ENCODE measurements around the gene CTAG2.
"Not testable (repeated sequence)": the region's sequence is repeated elsewhere in the genome, so short reads cannot be mapped to it uniquely, and the experiment has no call there.

The CTAG2 gene

DNA sequence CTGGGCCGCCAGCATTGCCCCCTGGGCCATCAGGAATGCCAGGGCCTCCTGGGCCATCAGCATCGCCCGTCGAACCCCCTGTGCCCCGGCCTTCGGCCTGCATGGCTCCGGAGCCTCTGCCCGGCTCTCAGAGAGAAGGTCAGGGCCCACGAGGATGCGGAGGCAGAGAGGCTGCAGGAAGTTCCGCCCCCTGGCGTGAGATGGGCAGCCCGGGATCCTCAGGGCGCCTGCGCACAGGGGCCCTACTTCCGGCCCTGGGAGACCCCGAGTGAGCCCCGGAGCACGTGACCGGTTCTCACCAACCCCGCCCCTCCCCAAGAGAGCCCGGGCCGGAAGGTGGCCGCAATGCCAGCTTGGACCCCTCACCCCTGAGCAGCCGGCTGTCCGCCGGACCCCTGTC is at the start of gene CTAG2:
Gene CTAG2 (minus strand): TSS at position 167 of the 400 bp plus-strand sequence. CDS start 64 bp downstream, at position 103.
- not testable (repeated sequence) for DNase-seq

DNA sequence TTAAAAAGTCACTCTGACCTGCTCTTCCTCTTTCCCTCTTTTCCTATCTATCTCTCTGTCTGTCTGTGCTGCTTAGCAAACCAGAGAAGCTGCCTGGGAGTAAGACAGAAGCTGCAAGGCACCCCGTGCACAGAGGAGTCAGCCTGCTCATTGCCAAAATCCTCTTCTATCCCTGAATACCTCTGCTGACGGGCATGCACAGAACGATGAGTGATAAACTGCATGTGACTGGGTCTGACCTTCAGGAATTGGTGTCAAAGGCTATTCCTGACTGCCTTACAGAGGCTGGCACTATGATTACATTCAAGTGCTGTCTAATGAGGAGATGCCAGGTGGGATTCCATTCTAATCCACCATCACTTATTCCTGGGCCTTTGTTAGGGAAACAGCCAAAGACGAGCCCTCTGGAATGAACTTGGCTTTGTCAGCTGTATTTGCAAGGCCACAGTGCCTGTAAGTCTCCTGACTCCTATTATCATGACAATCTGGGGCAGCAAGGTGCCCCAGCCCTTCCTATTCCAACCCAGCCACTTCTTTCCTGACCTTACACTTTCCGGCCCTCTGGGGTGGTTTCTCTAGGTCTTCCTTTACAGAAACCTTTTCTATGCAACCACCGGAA is 45.4 kb upstream of the CTAG2 start:
- DNase-seq = no peak

DNA sequence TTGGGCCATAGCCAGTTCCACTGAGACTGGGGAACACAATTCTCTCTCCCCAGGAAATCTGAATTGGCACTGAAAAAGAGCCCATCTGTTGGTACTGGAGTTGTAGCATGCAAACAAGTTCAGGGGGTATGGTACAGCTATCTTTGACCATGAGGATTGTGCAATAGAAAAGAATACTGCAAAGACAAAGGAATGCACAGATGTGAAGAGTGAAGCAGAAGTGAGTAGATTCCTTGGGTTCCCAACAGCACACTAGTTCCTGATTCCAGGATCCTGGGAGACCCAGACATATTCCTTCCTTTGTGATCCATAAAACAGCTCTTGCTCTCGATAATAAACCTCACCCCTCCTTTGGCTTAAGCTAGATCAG is 43.3 kb upstream of the CTAG2 start:
- no peak for DNase-seq

DNA sequence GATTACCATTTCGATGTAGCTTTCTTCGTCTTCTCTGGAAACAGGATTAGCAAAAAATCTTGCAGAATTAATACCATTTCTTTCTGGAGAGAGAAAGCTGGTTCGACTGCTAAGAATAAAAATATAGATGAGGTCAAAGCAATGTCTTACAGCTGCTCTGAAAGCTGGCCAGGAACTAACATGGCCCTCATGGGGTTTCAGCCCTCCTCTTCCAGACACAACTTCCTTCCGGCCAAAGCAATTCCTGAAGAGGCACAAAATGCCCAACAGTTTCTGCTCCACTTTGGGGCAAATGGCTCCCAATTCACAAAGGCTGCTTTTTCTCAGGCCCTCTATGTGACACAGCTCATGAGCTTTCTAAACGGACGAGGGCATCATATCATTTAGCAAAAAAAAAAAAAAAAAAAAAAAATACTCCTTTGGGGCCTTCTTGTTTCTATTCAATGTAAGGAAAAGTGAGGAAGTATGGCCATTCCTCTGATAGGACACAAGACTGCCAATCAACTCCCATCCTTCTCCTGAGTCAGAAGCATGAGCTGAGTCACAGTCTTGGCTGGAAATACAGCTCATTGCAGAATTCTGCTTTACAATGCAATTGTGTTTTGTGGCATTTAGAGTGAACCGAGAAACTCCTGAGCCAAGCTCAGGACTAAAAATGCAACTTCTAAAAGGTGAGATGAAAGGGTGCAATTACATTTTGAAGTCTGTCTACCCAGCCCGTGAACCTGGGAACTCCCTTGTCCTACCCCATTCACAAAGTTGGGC is 42.7 kb upstream of the CTAG2 start:
- DNase-seq = no peak

DNA sequence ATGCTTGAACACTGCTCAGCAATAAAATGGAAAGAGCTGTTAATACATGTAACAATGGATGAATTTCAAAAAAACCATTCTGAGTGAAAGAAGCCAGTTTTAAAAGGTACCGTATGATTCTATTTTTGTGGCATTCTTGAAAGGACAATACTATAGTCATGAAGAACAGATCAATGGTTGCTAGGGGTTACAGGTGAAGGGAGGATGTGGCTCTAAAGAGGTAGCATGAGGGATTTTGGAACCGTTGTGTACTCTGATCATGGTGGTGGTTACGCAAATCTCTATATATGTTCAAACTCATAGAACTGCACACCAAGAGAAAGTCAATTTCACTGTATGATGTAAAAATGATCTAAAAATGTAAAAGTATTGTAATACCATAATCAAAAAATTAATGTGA is 40.0 kb upstream of the CTAG2 start:
- DNase-seq = no peak

DNA sequence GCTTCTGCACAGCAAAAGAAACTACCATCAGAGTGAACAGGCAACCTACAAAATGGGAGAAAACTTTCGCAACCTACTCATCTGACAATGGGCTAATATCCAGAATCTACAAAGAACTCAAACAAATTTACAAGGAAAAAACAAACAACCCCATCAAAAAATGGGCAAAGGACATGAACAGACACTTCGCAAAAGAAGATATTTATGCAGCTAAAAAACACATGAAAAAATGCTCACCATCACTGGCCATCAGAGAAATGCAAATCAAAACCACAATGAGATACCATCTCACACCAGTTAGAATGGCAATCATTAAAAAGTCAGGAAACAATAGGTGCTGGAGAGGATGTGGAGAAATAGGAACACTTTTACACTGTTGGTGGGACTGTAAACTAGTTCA is 37.1 kb upstream of the CTAG2 start:
- not testable (repeated sequence) for DNase-seq

DNA sequence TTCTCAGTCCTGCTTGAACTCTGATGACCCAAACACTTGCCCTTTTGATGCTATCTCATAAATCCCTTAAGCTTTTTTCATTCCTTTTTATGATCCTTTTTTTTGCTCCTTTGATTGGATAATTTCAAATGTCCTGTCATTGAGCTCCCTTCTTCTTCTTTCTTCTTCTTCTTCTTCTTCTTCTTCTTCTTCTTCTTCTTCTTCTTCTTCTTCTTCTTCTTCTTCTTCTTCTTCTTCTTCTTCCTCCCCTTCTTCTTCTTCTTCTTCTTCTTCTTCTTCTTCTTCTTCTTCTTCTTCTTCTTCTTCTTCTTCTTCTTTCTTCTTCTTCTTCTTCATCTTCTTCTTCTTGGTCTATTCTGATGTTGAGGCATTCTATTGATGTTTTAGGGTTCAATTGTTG is 18.7 kb upstream of the CTAG2 start:
- DNase-seq = not testable (repeated sequence)

DNA sequence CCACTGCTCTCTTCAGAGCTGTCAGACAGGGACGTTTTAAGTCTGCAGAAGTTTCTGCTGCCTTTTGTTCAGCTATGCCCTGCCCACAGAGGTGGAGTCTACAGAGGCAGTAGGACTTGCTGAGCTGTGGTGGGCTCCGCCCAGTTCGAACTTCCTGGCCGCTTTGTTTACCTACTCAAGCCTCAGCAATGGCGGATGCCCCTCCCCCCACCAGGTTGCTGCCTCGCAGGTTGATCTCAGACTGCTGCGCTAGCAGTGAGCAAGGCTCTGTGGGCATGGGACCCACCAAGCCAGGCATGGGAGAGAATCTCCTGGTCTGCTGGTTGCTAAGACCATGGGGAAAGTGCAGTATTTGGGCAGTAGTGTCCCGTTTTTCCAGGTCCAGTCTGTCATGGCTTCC is 17.5 kb upstream of the CTAG2 start:
- DNase-seq = peak in 1 of 2 experiments; percentile 0

DNA sequence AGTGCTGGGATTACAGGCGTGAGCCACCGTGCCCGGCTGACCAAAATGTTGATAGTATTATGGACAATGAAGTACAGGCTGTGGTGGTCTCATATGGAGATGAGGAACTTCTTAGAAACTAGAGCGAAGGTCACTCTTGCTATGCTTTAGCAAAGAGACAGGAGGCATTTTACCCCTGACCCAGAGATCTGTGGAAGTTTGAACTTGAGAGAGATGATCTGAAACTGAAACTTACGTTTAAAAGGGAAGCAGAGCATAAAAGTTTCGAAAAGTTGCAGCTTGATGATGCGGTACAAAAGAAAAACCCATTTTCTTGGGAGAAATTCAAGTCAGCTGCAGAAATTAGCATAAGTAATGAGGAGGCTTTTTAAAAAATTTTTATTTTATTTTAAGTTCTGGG is 8.5 kb upstream of the CTAG2 start:
- no peak for DNase-seq

DNA sequence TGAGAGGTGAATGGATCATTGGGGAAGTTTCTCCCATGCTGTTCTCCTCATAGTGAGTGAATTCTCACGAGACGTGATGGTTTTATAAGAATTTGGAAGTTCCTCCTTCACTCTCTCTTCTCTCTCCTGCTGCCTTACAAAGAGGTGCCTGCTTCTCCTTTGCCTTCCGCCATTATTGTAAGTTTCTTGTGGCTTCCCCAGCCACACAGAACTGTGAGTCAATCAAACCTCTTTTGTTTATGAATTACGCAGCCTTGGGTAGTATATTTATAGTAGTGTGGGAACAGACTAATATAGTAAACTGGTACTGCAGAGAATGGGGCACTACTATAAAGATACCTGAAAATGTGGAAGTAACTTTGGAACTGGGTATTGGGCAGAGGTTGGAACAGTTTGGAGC is 7.8 kb upstream of the CTAG2 start:
- no peak for DNase-seq

DNA sequence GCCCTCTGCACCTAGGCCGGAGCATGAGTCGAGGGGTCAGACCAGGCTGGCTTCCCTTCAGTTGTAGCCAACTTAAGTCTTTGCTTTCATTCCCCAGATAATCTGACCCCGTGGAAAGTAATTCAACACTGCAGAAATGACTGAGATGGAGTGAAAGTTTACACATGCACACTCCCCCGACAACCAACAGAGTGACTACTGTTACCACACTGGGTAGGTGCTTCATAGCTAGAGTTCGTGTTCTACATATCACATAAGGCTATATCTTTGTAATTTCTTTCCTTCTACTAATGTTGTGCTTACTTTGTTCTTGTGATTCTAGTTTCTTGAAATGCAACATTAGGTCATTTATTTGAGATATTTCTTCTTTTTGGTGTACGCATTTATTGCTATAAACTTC is 7.2 kb upstream of the CTAG2 start:
- DNase-seq = no peak

DNA sequence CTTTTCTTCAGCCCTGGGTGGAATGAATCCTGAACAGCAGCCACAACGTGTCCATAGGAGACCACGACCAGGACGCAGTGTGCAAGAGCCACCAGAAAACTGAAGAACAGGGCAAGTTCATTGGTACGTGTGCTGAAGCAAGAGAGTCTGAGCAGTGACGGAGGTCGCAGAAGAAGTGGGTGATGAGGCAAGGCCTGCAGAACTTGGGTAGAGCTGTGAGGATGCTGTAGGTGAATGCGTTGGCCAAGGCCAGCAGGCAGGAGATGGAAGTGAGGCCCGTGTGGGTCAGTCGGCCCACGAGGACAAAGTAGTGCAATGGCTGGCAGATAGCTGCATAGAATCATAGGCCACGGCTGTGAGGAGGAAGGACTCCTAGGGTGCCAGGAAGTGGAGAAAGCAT is 5.6 kb upstream of the CTAG2 start:
- DNase-seq = no peak

DNA sequence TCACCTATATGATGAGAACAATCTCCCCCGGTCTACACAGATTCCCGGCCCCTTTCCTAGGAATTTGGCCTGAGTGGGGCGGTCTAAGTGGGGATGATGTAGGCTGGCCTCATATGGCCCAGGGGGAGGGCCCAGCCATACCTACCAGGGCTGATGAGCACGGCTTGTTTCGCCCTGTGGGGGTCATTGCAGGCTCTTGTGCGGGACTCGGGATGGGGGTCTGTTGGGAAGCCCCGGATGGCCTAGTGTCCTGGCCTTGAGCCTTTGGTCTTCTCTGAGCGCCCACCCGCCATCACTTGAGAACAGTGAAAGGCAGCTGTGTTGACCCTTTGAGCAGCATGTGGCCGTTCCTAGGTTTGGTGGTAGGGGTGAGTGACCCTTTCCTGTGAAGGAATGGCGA is 4.8 kb upstream of the CTAG2 start:
- no peak for DNase-seq

DNA sequence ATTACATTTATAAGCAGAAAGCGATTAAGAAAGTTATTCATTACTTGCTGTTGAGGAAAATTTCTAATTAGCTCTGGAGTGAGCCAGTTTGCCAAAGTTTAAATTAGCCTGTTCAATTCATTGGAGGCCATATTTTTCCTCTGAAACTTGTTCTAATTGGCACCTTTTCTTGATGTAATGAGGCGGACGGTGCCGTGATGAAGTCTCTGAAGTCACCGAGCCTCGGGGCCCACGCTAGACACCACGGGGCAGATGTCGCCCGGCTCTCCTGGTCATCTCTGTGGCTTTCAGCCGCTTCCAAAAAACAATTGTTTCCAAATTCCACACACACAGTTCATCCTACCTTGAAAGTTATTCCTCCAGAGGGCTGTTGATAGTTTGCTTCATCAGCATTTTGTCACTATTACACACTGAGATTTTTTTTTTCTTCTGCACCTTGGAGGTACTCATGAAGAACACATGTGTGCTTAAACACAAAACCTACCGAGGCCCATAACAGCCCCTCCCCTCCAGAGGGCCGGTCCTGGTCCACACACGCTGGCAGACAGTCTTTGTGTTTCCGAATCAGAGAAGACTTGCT is 3.9 kb upstream of the CTAG2 start:
- no peak for DNase-seq

DNA sequence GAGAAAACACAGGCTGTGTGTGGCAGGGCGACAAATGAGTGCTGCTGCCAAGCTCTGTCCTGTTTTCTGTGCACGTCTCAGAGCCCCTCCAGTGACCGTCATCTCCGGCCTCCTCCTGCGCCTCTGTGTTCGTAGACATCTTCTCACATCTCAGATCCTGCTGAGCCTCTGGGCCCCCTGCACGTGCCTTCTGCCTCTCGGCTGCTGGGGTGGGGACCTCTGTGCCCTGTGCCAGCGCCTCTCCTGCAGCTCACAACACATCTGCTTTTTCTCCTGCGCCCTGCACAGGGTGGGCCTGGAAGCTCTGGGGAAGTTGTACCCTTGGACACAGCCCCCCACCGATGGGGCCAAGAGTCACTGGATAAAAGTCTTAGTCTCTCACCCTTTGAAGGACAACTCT is 2.4 kb upstream of the CTAG2 start:
- DNase-seq = no peak

DNA sequence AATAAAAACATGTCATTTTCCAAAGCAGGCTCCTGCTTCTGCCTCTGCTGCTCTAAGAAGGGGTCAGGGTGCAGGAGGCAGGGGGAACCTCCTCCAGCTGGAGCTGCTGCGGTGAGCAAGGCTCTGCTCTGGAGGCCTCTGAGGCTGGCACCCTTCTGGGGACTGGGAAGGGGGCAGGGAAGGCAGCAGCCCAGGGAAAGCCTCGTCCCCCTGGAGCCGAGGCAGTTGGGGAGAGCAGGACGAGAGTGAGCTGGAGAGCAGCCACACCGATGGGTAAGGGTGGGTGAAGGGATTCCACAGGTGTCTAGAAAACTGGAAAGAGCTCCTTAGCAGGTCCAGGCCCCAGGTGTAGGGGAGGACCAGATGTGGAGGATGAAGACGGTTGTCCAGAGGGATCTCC is 2.0 kb upstream of the CTAG2 start:
- DNase-seq = no peak

DNA sequence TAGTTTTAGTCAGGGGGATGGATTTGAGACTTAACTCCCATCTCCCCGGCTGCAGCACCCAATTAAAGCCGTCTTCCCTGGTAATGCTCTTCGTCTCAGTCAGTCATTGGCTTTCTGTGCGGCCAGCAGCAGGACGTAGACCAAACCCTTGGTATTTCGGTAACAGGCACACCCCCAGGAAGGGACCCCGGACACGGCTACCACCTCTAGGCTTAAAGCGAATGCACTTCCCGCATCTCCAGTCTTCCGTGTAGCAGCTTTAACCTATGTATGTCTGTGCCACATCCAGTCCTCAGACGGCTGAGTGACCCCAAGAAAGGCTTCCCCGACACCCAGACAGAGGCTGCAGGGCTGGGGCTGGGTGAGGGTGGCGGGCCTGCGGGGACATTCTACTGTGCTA is 1.5 kb upstream of the CTAG2 start:
- DNase-seq = no peak

DNA sequence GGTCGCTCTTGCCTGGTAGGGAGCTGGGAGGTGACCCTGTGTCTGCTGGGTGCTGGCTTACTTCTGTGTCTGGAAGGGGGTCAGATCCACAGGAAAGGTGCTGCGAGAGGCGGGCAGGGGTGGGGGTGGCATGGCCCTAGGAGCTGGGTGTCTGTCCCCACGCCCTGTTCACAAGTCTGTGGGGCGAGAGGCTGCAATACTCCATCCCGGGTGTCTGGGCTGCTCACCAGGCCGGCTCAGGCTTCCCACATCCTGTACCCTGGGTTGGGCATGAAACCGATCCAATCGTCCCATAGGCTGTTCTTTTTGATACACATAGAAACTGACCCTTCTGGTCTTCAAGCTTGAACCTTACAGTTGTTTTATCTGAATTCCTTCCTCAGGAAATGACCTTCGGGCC is 993 bp upstream of the CTAG2 start:
- DNase-seq = no peak

DNA sequence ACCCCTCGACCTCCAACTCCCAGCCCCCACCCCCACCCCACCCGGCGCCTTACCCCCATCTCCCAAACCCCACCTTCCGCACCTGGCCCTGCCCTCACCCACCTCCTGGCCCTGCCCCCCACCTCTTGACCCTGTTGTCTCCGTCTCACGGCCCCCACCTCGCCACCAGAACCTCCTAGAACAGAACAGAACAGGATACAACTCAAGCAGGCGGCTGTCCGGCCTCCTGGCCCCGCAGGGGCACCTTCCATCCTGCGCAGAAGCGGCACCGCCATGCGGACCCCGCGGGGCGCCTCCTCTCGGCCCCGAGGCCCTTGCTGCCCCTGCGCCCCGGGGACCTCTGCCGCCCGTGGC is 354 bp downstream of the CTAG2 start:
- no peak for DNase-seq

DNA sequence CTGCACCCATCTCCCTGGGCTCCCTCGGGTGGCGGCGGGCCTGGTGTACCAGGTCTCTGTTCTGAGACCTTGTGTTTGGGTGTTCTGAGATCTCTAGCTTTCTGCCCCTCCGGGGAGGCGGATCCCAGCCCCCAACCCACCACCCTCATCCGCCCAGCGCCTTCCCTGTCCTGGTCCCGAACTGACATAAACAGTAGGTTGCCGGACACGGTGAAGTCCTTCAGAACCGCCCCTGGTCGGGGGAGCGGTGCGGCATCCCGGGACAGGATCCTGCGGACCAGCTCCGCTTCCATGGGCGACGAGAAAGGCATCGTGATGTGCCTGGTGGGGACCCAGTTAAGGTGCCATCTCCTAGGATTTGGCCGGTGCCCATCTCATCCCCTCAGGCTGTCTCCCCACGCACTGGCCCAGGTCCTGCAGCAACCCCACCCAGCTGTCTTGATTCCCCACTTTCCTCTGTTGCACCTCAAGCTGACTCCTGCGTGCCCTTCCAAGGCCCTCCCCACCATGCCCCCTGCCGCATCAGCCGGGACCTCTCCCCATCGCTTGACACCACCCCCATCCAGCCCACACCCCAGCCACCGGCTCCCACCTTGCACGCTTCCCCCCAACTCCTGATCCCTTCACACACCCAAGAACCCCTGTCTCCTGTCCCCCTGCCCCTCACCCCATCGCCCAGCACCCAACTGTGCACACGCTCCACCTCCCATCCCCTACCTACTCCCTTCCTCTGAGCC is 900 bp downstream of the CTAG2 start:
- DNase-seq = no peak

DNA sequence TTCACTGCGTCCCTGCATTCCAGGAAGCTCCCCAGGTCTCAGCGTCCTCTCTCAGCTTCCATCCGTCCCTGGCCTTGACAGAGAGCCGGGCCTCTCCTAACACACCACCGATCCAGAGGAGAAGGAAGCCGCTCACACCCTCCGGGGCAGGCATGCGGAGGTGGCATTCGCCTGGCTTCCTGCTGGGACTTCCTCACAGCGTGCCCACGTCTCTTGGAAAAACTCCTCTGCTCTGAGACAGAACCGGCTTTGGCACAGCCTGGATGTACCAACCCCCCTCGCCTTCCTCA is 3.2 kb downstream of the CTAG2 start:
- DNase-seq = no peak

DNA sequence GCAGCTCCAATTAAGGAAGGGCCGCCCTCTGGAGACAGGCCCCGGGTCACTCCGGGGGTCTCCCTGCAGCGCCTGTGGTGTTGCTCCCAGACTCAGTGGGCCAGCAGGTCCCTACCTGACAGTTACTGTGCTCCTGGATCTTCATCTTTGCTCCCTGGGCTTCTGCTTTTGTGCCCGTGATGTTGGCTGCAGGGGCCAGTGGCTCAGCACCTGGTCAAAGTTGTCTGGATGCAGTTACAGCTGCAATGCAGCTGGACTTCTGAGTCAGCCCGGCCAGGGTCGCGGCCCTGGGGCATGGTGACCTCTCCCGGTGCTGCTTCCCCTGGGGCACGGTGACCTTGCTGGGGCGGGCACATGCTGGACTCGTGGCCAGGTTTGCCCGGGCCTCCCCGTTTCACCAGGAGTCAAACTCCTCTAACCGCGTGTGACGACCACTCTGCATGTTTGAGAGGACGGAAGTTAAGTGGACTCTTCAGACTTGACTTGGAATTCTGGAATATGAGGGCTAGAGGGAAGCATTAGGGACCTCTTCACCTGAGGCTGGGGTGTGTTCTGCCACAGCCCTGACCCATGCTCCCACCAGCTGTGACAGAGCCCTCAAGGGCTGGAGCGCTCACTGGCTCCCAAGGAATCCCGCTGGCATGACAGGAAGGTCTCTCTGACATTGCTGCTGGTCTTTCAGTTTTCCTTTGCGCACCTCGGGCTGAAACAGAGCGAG is 3.7 kb downstream of the CTAG2 start:
- DNase-seq = no peak

DNA sequence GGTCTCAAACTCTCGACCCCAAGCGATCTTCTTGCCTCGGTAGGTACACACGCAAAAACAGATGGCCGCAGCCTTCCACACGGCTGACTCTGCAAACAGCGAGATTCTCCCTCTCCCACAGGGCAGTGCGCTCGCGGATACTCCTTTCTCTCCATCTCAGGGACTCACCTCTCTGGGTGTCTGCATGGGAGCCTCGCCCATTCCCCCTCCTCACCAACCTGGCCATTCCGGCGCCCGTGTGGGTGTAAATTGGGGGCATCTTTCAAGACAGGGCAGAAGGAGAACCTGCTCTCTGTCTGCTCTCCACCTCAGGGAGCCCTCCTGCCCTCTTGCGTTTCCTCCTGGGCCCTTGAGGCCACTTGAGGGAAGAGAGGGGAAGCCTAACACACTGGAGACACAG is 4.4 kb downstream of the CTAG2 start:
- DNase-seq = no peak

All from SHP77 (cell line).